ENCODE data around the gene ASPG. TPM values are rescaled to one million over a fixed set of nuclear protein-coding genes. Genes with fewer than 3 reads are reported as not detected.
A peak's percentile ranks its signal among the peaks of the same experiment; 100 is the strongest.

Gene ASPG
- total and polyA plus RNA-seq, 2 of the 13 experiments (the other 11 are each of a cell fraction or from before 2014, with no cell fraction given): not detected

- TF ChIP-seq ZSCAN20 (CRISPR knock-in tag; IDR thresholded peaks at IDR 0.05; ENCODE audit: borderline replicate concordance): no peak
- TF ChIP-seq ATM (IDR thresholded peaks at IDR 0.05; ENCODE audit: borderline replicate concordance): no peak
- no peak for TF ChIP-seq NR2C2 (CRISPR knock-in tag; IDR thresholded peaks at IDR 0.05; ENCODE audit: borderline replicate concordance)
- TF ChIP-seq ATF6 (CRISPR knock-in tag; conservative IDR thresholded peaks at IDR 0.05): no peak
- TF ChIP-seq, protein P1, sequence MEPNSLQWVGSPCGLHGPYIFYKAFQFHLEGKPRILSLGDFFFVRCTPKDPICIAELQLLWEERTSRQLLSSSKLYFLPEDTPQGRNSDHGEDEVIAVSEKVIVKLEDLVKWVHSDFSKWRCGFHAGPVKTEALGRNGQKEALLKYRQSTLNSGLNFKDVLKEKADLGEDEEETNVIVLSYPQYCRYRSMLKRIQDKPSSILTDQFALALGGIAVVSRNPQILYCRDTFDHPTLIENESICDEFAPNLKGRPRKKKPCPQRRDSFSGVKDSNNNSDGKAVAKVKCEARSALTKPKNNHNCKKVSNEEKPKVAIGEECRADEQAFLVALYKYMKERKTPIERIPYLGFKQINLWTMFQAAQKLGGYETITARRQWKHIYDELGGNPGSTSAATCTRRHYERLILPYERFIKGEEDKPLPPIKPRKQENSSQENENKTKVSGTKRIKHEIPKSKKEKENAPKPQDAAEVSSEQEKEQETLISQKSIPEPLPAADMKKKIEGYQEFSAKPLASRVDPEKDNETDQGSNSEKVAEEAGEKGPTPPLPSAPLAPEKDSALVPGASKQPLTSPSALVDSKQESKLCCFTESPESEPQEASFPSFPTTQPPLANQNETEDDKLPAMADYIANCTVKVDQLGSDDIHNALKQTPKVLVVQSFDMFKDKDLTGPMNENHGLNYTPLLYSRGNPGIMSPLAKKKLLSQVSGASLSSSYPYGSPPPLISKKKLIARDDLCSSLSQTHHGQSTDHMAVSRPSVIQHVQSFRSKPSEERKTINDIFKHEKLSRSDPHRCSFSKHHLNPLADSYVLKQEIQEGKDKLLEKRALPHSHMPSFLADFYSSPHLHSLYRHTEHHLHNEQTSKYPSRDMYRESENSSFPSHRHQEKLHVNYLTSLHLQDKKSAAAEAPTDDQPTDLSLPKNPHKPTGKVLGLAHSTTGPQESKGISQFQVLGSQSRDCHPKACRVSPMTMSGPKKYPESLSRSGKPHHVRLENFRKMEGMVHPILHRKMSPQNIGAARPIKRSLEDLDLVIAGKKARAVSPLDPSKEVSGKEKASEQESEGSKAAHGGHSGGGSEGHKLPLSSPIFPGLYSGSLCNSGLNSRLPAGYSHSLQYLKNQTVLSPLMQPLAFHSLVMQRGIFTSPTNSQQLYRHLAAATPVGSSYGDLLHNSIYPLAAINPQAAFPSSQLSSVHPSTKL (CRISPR knock-in tag; IDR thresholded peaks at IDR 0.05): peak; percentile 19; the same call in 1 of the 2 replicates
- TF ChIP-seq SMAD9 (CRISPR knock-in tag; IDR thresholded peaks at IDR 0.05): no peak
- no peak for TF ChIP-seq NCOA2 (CRISPR knock-in tag; IDR thresholded peaks at IDR 0.05)
- TF ChIP-seq FOXK1 (CRISPR knock-in tag; IDR thresholded peaks at IDR 0.05; ENCODE audit: borderline replicate concordance, low read depth): peak; percentile 63; the same call in 1 of the 2 replicates
- 0 out of 2 replicates have a peak, but pooled peaks have one; percentile 44 for TF ChIP-seq SMAD3 (CRISPR knock-in tag; IDR thresholded peaks at IDR 0.05)
- TF ChIP-seq ARNTL (CRISPR knock-in tag; IDR thresholded peaks at IDR 0.05): no peak
- TF ChIP-seq, protein P2, sequence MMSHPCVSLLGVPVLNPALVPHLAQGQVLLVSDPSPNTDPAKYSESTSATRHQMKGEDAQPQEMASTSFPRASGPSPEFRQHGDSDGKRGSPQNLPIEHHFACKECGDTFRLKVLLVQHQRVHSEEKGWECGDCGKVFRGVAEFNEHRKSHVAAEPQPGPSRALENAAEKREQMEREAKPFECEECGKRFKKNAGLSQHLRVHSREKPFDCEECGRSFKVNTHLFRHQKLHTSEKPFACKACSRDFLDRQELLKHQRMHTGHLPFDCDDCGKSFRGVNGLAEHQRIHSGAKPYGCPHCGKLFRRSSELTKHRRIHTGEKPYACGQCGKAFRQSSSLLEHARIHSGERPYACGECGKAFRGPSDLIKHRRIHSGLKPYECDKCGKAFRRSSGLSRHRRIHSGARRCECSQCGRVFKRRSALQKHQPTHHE (CRISPR knock-in tag; IDR thresholded peaks at IDR 0.05; ENCODE audit: borderline replicate concordance): no peak
- TF ChIP-seq MAFK (conservative IDR thresholded peaks at IDR 0.05 in 1 of 2, IDR thresholded peaks at IDR 0.05 in 1 of 2; ENCODE audit: low read length in 2 of 2): no peak
- no peak for TF ChIP-seq TCF12 (IDR thresholded peaks at IDR 0.05)
- no peak for TF ChIP-seq TCF12 (CRISPR knock-in tag; IDR thresholded peaks at IDR 0.05)
- TF ChIP-seq SRSF4 (IDR thresholded peaks at IDR 0.05; ENCODE audit: low read depth, low read length, poor library complexity, severe bottlenecking): no peak
- peak; percentile 27; the same call in 1 of the 2 replicates for TF ChIP-seq ATF2 (CRISPR knock-in tag; IDR thresholded peaks at IDR 0.05)
- TF ChIP-seq, protein P3, sequence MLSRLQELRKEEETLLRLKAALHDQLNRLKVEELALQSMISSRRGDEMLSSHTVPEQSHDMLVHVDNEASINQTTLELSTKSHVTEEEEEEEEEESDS (CRISPR knock-in tag; IDR thresholded peaks at IDR 0.05; ENCODE audit: borderline replicate concordance): no peak
- TF ChIP-seq AGO1 (IDR thresholded peaks at IDR 0.05; ENCODE audit: low read depth, low read length, poor library complexity, severe bottlenecking): no peak
These were observed 7.5 kb upstream of the ASPG start (continued) for GRCh38 chr14:104078031-104078455.

Data from HepG2 (cell line).